ENCODE data around the gene GAB1. TPM values are rescaled to one million over a fixed set of nuclear protein-coding genes. Genes with fewer than 3 reads are reported as not detected.

GAB1 gene
- total and polyA plus RNA-seq, 2 donors (not counting 1 experiment from before 2014, with no cell fraction given) = 4.7 to 10.8 TPM

- Mint-ChIP-seq H3K9me3 (ENCODE audit: insufficient read depth) (no peaks in the 10 kb centered on the region), H3K4me3 (peak overlapping the region; percentile 76), H3K4me1 (peaks cover 50% of the 10 kb centered on the region), H3K27ac (peak overlapping the region; percentile 83), H3K27me3 (no peaks in the 10 kb centered on the region)
- H3K36me3 ChIP-seq (replicated peaks in 1 of 2; ENCODE audit: control extremely low read depth in 1 of 2, control insufficient read depth in 1 of 2, extremely low read depth in 1 of 2, insufficient read depth in 2 of 2, low read length in 1 of 2) = no peaks in the 10 kb centered on the region
- H3K4me1 ChIP-seq (ENCODE audit: control insufficient read depth in 2 of 2, insufficient read depth in 2 of 2, low read length in 2 of 2) = peaks cover 35 to 51% of the 10 kb centered on the region in 2 donors
- peak overlapping the region; percentile 80 for H2AFZ ChIP-seq (ENCODE audit: insufficient read depth, low read depth, low read length, poor library complexity, severe bottlenecking)
- H3K27ac ChIP-seq (ENCODE audit: low read length in 2 of 2) = peak overlapping the region; percentile 78 to 90
- peak overlapping the region in 4 of 5 experiments; percentile 2 to 43 (median 28) for H3K4me3 ChIP-seq (ENCODE audit: control extremely low read depth in 1 of 5, extremely low read depth in 1 of 5, insufficient read depth in 1 of 5, low read depth in 2 of 5, low read length in 4 of 5)
- H3K79me2 ChIP-seq (ENCODE audit: control insufficient read depth, insufficient read depth, low read length) = peaks cover 60% of the 10 kb centered on the region
- no peak for ATAC-seq (ENCODE audit: low read depth)
- no CpG with 5 or more reads among the region's 1 CpG for WGBS (ENCODE audit: insufficient coverage)
- no peaks in the 10 kb centered on the region for H4K20me1 ChIP-seq (ENCODE audit: control insufficient read depth, insufficient read depth, low read length, poor library complexity, severe bottlenecking)
- H3K9ac ChIP-seq (ENCODE audit: low read length) = peak overlapping the region; percentile 38
- intact Hi-C loops (cut with micrococcal nuclease) = loop anchor here (2.0 kb wide), 2 partner anchors 17 to 23 kb away; partner anchors contain the start of gene GAB1
- ChIA-PET CTCF (interaction anchor here (3.5 kb wide), 1 partner anchor 16 kb away, joined by 22 read pairs; no protein-coding TSS in a partner anchor), POLR2A (interaction anchor here (1.5 kb wide), 1 partner anchor 23 kb away, joined by 3 read pairs; the partner anchor contains the start of gene GAB1)
- TF ChIP-seq CTCF (IDR thresholded peaks at IDR 0.05) (no peak), EZH2 (IDR thresholded peaks at IDR 0.05; ENCODE audit: borderline replicate concordance, insufficient read depth, low read depth, low read length, poor library complexity, severe bottlenecking) (no peak)
- peak overlapping the region; percentile 72 for H3K4me2 ChIP-seq (replicated peaks; ENCODE audit: low read depth, low read length, poor library complexity, severe bottlenecking)
- peaks cover 0 to 2% (median 0%) of the 10 kb centered on the region in 3 donors for H3K9me3 ChIP-seq (ENCODE audit: control extremely low read depth in 1 of 3, control insufficient read depth in 2 of 3, insufficient read depth in 1 of 3, low read length in 2 of 3)
- DNase-seq = no peak
- no peaks in the 10 kb centered on the region for H3K27me3 ChIP-seq (replicated peaks in 1 of 4; ENCODE audit: control extremely low read depth in 1 of 4, control insufficient read depth in 3 of 4, insufficient read depth in 4 of 4, low read length in 3 of 4)
Measured at GRCh38 chr4:143359644-143360193, 23.0 kb downstream of the GAB1 start.

GRCh38 chr4:143360838-143361625 lies 24.4 kb downstream of the GAB1 start:
- no peak overlapping the region for H3K4me2 ChIP-seq (replicated peaks; ENCODE audit: low read depth, low read length, poor library complexity, severe bottlenecking)

More at GRCh38 chr4:143360838-143361625, 24.4 kb downstream of the GAB1 start:
- POLR2A ChIA-PET = no interaction called here
- CTCF ChIA-PET = no interaction called here
- H3K4me1 Mint-ChIP-seq = peaks cover 45% of the 10 kb centered on the region
- Histone ChIP-seq H3K9ac (ENCODE audit: low read length) (no peak overlapping the region), H4K20me1 (ENCODE audit: control insufficient read depth, insufficient read depth, low read length, poor library complexity, severe bottlenecking) (no peaks in the 10 kb centered on the region), H3K9me3 (ENCODE audit: control extremely low read depth in 1 of 3, control insufficient read depth in 2 of 3, insufficient read depth in 1 of 3, low read length in 2 of 3) (peaks cover 0 to 6% (median 0%) of the 10 kb centered on the region in 3 donors), H2AFZ (ENCODE audit: insufficient read depth, low read depth, low read length, poor library complexity, severe bottlenecking) (no peak overlapping the region), H3K4me1 (ENCODE audit: control insufficient read depth in 2 of 2, insufficient read depth in 2 of 2, low read length in 2 of 2) (peaks cover 25 to 38% of the 10 kb centered on the region in 2 donors), H3K27me3 (replicated peaks in 1 of 4; ENCODE audit: control extremely low read depth in 1 of 4, control insufficient read depth in 3 of 4, insufficient read depth in 4 of 4, low read length in 3 of 4) (no peaks in the 10 kb centered on the region), H3K36me3 (replicated peaks in 1 of 2; ENCODE audit: control extremely low read depth in 1 of 2, control insufficient read depth in 1 of 2, extremely low read depth in 1 of 2, insufficient read depth in 2 of 2, low read length in 1 of 2) (no peaks in the 10 kb centered on the region), H3K4me3 (ENCODE audit: control extremely low read depth in 1 of 5, extremely low read depth in 1 of 5, insufficient read depth in 1 of 5, low read depth in 2 of 5, low read length in 4 of 5) (no peak overlapping the region), H3K27ac (ENCODE audit: low read length in 2 of 2) (peak overlapping the region in 1 of 2 donors; percentile 90), H3K79me2 (ENCODE audit: control insufficient read depth, insufficient read depth, low read length) (peaks cover 62% of the 10 kb centered on the region)
- WGBS (ENCODE audit: insufficient coverage) = no CpG with 5 or more reads among the region's 1 CpG
- no peak for DNase-seq
- TF ChIP-seq CTCF (IDR thresholded peaks at IDR 0.05) (no peak), EZH2 (IDR thresholded peaks at IDR 0.05; ENCODE audit: borderline replicate concordance, insufficient read depth, low read depth, low read length, poor library complexity, severe bottlenecking) (no peak)
- ATAC-seq (ENCODE audit: low read depth) = no peak
- H3K9me3 Mint-ChIP-seq (ENCODE audit: insufficient read depth) = peaks cover 2% of the 10 kb centered on the region
- intact Hi-C loops (cut with micrococcal nuclease) = no loop called here
- H3K27ac Mint-ChIP-seq = no peak overlapping the region
- no peaks in the 10 kb centered on the region for H3K27me3 Mint-ChIP-seq
- no peak overlapping the region for H3K4me3 Mint-ChIP-seq
